Mesothelial cell of epicardium (in vitro differentiated cells): Measurements from ENCODE around the gene SIT1. TPM values are rescaled to one million over a fixed set of nuclear protein-coding genes. Genes with fewer than 3 reads are reported as not detected.
A peak's percentile ranks its signal among the peaks of the same experiment; 100 is the strongest.

Source experiments
- DNase-seq, 2 experiments: peaks; one replicate each; pipeline ENCODE4 v3.0.0; 2021; ENCODE audit warnings: low spot score in 2 of 2; ENCODE audit not compliant: unreplicated experiment in 2 of 2
- H3K27ac Mint-ChIP-seq: 2 replicates; pipeline ENCODE4 v1.8.0; 2021; ENCODE audit warnings: mixed read lengths
- H3K27me3 Mint-ChIP-seq: 2 replicates; pipeline ENCODE4 v1.8.0; 2021; ENCODE audit warnings: low read depth, mixed read lengths
- H3K36me3 Mint-ChIP-seq: 2 replicates; pipeline ENCODE4 v1.8.0; 2021; ENCODE audit warnings: mixed read lengths
- H3K4me1 Mint-ChIP-seq: 2 replicates; pipeline ENCODE4 v1.8.0; 2021; ENCODE audit warnings: mixed read lengths
- H3K4me3 Mint-ChIP-seq: 2 replicates; pipeline ENCODE4 v1.8.0; 2021; ENCODE audit warnings: mild to moderate bottlenecking, moderate library complexity, mixed read lengths
- H3K9me3 Mint-ChIP-seq: 2 replicates; pipeline ENCODE4 v1.8.0; 2021; ENCODE audit warnings: mixed read lengths
- total RNA-seq: library from RNA; stranded (reverse); gene quantifications from 3 replicates; pipeline ENCODE4 v1.2.1, GENCODE V29; 2021
- TF ChIP-seq, protein P1 (sequence below): fragments of 200-600 bp; sonication (generic); IDR thresholded peaks from one replicate; pipeline ENCODE4 v1.5.0; 2021; ENCODE audit warnings: antibody characterized with exemption; ENCODE audit not compliant: unreplicated experiment

Gene SIT1
- total RNA-seq, 1 donor from 2014 or later, result not detected

- no peak for DNase-seq
- Mint-ChIP-seq H3K9me3 (no peaks in the 10 kb centered on the region), H3K27ac (no peak overlapping the region), H3K36me3 (no peaks in the 10 kb centered on the region), H3K4me1 (no peaks in the 10 kb centered on the region), H3K4me3 (no peak overlapping the region), H3K27me3 (peaks cover 59% of the 10 kb centered on the region)
- TF ChIP-seq, protein P1, sequence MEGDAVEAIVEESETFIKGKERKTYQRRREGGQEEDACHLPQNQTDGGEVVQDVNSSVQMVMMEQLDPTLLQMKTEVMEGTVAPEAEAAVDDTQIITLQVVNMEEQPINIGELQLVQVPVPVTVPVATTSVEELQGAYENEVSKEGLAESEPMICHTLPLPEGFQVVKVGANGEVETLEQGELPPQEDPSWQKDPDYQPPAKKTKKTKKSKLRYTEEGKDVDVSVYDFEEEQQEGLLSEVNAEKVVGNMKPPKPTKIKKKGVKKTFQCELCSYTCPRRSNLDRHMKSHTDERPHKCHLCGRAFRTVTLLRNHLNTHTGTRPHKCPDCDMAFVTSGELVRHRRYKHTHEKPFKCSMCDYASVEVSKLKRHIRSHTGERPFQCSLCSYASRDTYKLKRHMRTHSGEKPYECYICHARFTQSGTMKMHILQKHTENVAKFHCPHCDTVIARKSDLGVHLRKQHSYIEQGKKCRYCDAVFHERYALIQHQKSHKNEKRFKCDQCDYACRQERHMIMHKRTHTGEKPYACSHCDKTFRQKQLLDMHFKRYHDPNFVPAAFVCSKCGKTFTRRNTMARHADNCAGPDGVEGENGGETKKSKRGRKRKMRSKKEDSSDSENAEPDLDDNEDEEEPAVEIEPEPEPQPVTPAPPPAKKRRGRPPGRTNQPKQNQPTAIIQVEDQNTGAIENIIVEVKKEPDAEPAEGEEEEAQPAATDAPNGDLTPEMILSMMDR, result no peak
Measured at GRCh38 chr9:35618854-35619799, 31.6 kb downstream of the SIT1 start.

DNA sequence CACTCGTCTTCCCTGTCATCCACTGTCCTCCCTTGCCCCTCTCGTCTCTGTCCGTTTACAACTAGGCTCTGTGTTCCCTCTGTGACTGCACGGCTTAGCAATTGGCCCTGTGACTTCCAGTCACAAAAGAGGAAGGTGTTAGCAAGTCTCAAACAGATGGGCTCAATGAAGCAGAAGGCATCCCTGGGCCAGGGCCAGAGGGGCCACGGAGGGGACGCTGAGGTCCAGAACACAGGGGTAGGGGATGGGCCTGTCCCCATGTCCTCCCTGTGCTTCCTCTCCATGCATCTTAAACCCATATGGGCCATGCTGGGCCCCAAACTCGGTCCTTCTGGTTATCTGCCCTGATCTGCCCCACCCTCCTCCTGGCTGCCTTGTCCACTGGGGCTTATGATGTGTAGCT is 32.4 kb downstream of the SIT1 start, which contains the start of gene CD72:
CD72 (minus strand) TSS at position 89 of the 403 bp plus-strand sequence. CDS start 110 bp downstream, outside the sequence.
- peak within 1 kb of the TSS; percentile 61 for H3K4me3 Mint-ChIP-seq
- H3K4me1 Mint-ChIP-seq, result no peaks in the 10 kb centered on the region
- H3K27ac Mint-ChIP-seq, result no peak within 1 kb of the TSS
- TF ChIP-seq, protein P1, result no peak
- no peaks in the 10 kb centered on the region for H3K36me3 Mint-ChIP-seq
- H3K27me3 Mint-ChIP-seq, result peaks cover 66% of the 10 kb centered on the region
- no peak for DNase-seq
- H3K9me3 Mint-ChIP-seq, result no peaks in the 10 kb centered on the region

DNA sequence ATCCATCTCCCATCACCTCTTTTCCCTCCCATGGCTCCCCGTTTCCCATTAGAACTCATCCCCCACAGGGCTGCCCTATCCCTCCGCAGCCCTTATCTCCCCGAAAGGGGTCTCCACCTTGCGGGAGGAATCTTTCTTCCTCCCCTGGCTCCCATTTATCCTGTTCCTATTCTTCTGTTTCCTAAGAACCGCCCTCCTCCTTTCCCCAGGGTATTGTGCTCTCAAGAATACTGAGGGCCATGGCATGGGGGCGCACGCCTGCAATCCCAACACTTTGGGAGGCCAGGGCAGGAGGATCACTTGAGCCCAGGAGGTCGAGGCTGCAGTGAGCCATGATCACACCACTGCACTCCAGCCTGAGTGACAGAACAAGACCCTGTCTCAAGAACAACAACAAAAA is 33.2 kb downstream of the SIT1 start:
- no peak for DNase-seq
- Mint-ChIP-seq H3K4me1 (no peaks in the 10 kb centered on the region), H3K4me3 (peak overlapping the region; percentile 61), H3K27ac (no peak overlapping the region), H3K9me3 (no peaks in the 10 kb centered on the region), H3K36me3 (no peaks in the 10 kb centered on the region), H3K27me3 (peaks cover 74% of the 10 kb centered on the region)
- TF ChIP-seq, protein P1, result no peak

- Mint-ChIP-seq H3K4me3 (peak overlapping the region; percentile 61), H3K4me1 (no peaks in the 10 kb centered on the region), H3K27ac (no peak overlapping the region), H3K27me3 (peaks cover 76% of the 10 kb centered on the region), H3K9me3 (no peaks in the 10 kb centered on the region), H3K36me3 (no peaks in the 10 kb centered on the region)
- DNase-seq, result peak; percentile 45 to 56
- TF ChIP-seq, protein P1, result no peak
Measured at GRCh38 chr9:35616681-35617459, 33.9 kb downstream of the SIT1 start.

- Mint-ChIP-seq H3K9me3 (no peaks in the 10 kb centered on the region), H3K36me3 (no peaks in the 10 kb centered on the region), H3K27ac (no peak overlapping the region), H3K4me3 (peak overlapping the region; percentile 61), H3K4me1 (no peaks in the 10 kb centered on the region), H3K27me3 (peaks cover 80% of the 10 kb centered on the region)
- TF ChIP-seq, protein P1, result no peak
- no peak for DNase-seq
Measured at GRCh38 chr9:35615981-35616680, 34.6 kb downstream of the SIT1 start.
